Muscle of back (tissue), 11 donors: ENCODE data around the gene SHROOM3. TPM values are rescaled to one million over a fixed set of nuclear protein-coding genes. Genes with fewer than 3 reads are reported as not detected.

ENCODE experiments used
- DNase-seq, 3 donors: peaks; one replicate each; pipeline versions ENCODE4 v3.0.0 to v3.0.0-alpha.2; 2013
- polyA plus RNA-seq, 10 donors: library from polyadenylated mRNA; unstranded; fragments of 120-200 nt; gene quantifications; one replicate each; pipeline ENCODE4 v1.2.1, GENCODE V29; 2013; ENCODE audit not compliant: insufficient read length in 10 of 10

SHROOM3 gene
- polyA plus RNA-seq, 10 donors = 18.7 to 61.5 (median 22.9) TPM

- no peak for DNase-seq
These were observed 306.6 kb downstream of the SHROOM3 start for GRCh38 chr4:76741663-76742020.

DNA sequence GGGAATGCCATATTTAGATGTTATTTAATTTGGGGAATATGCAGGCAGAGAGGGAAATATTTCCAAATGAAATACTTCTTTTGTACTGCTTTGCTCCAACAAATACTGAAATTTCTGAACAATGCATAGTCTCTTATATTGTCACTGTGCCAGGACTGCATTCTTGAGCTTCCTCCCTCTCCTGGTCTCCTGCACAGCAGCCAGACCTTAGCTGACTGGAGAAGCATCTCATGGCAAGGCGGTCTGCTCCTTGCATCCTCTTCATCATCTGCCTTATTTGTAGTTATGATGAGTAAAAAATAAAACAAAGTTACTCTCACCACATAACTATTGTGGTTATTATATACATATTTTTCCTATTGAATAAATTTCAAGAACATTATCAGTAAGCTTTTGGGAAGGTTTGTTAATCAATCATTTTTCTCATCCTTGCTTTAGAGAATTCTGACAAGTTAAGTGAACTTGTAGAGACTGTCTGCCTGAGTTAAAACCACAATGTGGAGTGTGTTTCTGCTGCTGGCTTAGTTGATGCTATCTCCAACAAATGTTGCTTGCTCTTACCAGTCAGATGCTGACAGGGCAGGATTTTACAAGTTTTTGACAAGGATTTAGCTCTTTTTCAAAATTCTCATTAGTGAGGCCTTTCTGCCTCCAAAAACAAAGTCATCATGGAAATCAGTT lies 309.4 kb downstream of the SHROOM3 start:
- DNase-seq = peak; percentile 58 to 93 (median 73)

GRCh38 chr4:76745240-76745639 lies 310.2 kb downstream of the SHROOM3 start:
- DNase-seq = peak in 1 of 3 donors; percentile 79

- DNase-seq = peak in 2 of 3 donors; percentile 73 to 83
These were observed 312.5 kb downstream of the SHROOM3 start for GRCh38 chr4:76747563-76747962.

- no peak for DNase-seq
These were observed 313.6 kb downstream of the SHROOM3 start for GRCh38 chr4:76748649-76749048.

GRCh38 chr4:76749355-76749754 lies 314.3 kb downstream of the SHROOM3 start:
- no peak for DNase-seq

DNA sequence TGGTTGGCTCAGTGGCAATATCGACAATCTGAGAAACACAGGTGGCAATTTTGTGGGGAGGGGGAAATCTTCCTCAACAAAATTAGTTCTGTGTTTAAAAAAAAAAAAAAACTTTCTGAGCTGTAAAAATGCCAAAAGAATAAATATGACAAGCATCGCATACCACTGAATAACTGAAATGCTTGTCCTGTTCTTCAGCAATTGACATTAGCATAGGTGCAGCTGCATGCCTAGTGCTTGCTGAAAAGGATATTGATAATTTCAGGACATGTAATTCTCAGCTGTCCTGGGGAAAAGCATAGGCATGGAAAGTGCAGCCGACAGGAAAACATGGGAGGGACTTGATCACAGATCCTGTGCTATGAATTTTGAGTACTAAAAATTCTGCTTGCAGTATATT lies 315.7 kb downstream of the SHROOM3 start:
- DNase-seq = no peak

DNA sequence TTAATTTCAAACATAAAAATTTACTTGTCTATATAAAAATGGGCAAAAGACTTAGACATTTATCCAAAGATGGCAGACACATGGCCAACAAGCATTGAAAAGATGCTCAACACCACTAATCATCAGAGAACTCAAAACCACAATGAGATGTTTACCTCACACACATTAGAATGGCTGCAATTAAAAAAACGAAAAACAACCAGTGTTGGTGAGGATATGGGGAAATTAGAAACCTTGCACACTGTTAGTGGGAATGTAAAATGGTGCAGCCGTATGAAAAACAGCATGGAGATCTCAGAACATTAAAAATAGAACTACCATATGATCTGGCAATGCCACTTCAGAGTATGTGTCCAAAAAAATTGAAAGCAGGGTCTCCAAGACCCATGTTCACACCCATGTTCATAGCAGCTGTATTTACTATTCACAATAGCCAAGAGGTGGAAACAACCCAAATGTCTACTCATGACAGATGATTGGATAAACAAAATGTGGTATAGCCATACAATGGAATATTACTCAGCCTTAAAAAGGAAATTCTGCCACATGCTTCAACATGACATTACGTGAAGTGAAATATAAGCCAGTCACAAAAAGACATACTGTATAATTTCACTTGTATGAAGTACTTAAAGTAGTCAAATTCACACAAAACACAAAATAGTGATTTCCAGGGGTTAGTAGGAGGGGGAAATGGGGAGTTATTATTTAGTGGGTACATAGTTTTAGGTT lies 316.7 kb downstream of the SHROOM3 start:
- no peak for DNase-seq

DNA sequence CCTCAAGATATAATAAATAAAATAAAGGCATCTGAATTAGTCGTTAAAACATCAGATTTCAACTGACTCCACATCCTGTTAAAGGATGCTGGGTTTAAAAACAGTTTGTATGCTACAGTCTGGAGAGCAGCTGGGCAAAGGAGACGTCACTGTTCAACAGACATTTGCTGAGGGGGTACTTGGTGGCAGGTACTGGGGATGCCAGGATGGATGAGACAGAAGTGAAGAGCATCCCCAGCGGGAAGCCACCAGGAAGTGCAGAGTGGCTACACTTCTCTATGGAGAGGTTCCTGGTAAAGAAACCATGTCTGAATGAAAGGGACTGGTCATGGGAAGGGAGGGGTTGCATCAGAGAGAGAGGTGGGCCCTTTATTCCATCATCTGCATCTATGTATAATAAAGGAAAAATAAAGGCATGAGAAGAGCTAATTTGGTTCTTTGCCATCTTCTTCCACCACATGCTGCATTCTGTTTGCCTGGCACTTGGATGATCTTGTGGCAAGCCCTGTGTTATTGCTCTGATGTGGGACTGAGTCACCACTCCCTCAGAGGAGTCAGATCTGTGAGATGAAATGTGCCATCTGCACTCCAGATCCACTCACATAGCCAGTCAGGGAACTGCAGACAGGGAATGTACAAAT lies 318.0 kb downstream of the SHROOM3 start:
- DNase-seq = peak in 1 of 3 donors; percentile 96

GRCh38 chr4:76753814-76754213 lies 318.8 kb downstream of the SHROOM3 start:
- peak in 1 of 3 donors; percentile 93 for DNase-seq

GRCh38 chr4:76754439-76754838 lies 319.4 kb downstream of the SHROOM3 start:
- DNase-seq = no peak

DNA sequence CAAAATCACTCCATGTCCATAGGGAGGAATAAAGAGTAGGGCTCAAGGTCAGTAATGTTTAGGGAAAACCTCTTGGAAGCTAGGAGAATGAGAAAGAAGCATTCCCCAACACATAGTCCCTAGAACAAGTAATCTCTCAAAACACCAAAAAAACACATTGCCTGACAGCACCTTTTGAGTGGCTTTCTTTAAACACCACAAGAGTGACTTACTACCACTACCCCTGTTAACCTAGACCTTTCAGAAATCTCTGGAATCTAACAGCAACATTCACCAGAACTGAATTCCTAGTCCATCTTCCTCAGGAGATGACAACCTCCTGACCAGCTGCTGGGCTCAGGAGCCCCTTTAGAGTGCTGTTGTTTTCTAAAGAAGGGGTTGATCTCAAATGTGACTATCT lies 320.7 kb downstream of the SHROOM3 start:
- no peak for DNase-seq

GRCh38 chr4:76756416-76756815 lies 321.4 kb downstream of the SHROOM3 start:
- no peak for DNase-seq

GRCh38 chr4:76757418-76757939 lies 322.4 kb downstream of the SHROOM3 start:
- DNase-seq = no peak

DNA sequence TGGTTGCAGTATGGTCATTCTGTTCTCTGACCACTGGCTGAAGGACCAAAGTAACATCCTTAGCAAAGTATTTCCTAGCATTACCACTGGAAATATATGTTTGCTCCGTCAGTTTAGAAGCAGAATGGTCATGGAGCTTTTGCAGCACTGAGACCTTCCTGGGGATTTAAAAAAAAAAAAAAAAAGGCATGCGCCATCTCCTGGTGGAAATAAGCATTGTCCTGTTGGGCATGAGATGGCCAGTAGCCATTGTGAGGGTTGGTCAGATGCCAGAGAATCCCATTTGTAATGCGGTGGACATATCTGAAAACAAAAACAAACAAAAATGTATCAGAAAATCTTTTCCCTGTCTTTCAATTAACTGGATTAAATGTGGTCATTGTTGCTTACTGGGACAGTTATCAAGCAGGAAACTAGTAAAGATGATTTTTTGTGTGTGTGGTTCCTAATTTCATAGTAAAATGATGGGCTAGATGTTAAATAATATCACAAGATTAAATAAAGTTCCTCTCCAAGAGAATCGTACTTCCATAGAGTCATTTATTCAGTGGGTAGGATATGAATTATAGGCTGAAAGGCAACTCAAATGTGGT lies 323.4 kb downstream of the SHROOM3 start:
- peak in 2 of 3 donors; percentile 63 to 69 for DNase-seq

DNA sequence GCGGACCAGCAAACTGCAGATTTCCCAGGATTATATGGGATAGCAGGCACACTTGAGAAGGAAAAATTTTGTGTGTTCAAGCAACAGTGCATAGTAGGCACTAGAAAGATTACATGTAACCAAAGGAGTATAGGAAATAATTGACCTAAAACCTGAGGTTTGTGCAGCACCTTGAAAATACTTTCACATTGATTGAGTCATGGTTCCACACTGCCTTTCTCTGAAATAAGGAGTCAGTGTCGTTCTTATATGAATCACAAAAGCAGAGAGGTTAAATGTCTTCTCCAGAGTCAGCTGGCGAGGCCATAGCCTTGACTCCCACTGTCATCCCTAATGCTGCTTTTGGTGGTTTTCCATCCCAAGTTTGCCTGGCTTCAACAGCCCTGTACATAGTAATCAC lies 324.0 kb downstream of the SHROOM3 start:
- no peak for DNase-seq

- DNase-seq = no peak
These were observed 325.2 kb downstream of the SHROOM3 start for GRCh38 chr4:76760193-76760592.

DNA sequence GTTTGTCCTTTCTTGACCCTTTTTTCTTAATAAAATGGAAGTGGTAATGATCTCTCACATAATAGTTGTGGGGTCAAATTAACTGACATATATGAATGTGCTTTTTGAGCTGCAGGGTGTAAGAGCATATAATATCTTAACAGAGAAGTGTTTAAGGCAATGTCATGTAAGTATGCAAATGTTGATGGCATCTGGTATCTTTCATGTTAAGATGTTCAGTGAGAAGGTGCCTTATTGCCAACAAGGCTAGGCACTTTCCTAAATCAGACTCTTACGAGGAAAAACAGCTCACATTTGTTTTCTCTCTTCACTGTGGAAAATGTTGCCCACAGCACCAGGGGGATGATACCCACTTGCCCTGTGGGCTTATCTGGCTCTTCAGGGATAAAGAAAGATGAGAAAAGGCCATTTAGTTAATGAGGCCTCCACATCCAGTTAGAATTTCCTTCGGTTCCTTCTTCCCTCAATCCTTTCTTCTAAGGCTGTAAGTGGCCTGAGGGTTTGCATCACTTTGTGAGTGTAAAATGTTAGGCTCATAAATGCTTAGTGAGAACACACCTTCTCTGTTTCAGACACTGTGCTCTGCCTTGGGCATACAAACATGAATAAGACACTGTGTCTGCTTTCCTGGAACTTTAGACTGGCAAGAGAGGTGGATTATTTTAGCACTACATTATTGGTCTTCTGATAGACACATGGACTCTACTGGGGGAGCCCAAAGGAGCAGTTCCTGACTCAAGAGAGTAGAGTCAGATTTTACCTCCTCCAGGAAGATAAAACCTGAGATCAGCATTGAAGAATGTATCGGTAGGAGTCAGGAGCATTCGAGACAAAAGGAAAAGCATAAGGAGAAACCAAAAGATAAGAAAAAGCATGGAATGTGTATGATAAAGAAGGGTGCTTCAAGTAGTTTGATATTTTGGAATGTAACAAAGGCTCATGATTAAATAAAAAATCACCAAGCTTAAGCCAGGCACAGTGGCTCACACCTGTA lies 327.4 kb downstream of the SHROOM3 start:
- DNase-seq = no peak

DNA sequence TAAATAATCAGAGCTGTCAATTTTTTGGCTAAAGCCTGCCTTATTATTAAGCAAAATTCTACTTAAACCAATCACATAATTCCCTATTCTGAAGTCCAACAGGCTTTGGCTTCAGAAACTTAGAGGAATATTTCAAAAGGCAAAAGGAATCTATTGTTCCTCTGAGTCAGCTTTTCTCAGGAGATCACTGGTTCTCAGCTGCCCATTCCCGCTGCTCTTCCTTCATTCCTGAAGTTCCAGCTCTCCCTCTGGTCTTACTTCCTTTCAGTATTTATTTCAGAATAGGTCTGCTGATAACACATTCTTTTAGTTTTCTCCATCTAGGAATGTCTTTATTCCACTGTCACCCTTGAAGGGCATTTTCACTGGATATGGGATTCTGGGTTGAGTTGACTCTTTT lies 329.2 kb downstream of the SHROOM3 start:
- peak in 1 of 3 donors; percentile 71 for DNase-seq

- peak in 1 of 3 donors; percentile 61 for DNase-seq
These were observed 330.6 kb downstream of the SHROOM3 start for GRCh38 chr4:76765473-76766183.
